Measurements from ENCODE around the gene KMT5B.

Gene KMT5B

GRCh38 chr11:68121067-68121899 lies 91.8 kb downstream of the KMT5B start, which contains the start of gene CHKA (continued):
- TF ChIP-seq ZBTB8A (tag by site-specific recombination; IDR thresholded peaks at IDR 0.05) (0 out of 2 replicates have a peak, but pooled peaks have one; percentile 24), ZNF362 (tag by site-specific recombination; IDR thresholded peaks at IDR 0.05) (no peak), ZNF140 (tag by site-specific recombination; IDR thresholded peaks at IDR 0.05) (no peak), ZSCAN18 (tag by site-specific recombination; IDR thresholded peaks at IDR 0.05) (no peak), ZNF155 (tag by site-specific recombination; IDR thresholded peaks at IDR 0.05) (no peak), ZNF830 (tag by site-specific recombination; IDR thresholded peaks at IDR 0.05; ENCODE audit: low read depth) (no peak), ZNF174 (tag by site-specific recombination; IDR thresholded peaks at IDR 0.05) (no peak), ZNF518A (tag by site-specific recombination; conservative IDR thresholded peaks at IDR 0.05; ENCODE audit: low read depth) (no peak), ZBTB6 (tag by site-specific recombination; IDR thresholded peaks at IDR 0.05) (no peak), INSM2 (tag by site-specific recombination; IDR thresholded peaks at IDR 0.05) (no peak), ZNF48 (tag by site-specific recombination; IDR thresholded peaks at IDR 0.05) (no peak), ZNF704 (tag by site-specific recombination; IDR thresholded peaks at IDR 0.05) (no peak), SCRT1 (tag by site-specific recombination; IDR thresholded peaks at IDR 0.05; ENCODE audit: borderline replicate concordance) (no peak), ZNF366 (tag by site-specific recombination; conservative IDR thresholded peaks at IDR 0.05) (no peak), ZNF560 (tag by site-specific recombination; IDR thresholded peaks at IDR 0.05; ENCODE audit: borderline replicate concordance) (no peak), ZNF223 (tag by site-specific recombination; IDR thresholded peaks at IDR 0.05) (no peak), FEZF1 (tag by site-specific recombination; IDR thresholded peaks at IDR 0.05) (no peak), ZNF510 (tag by site-specific recombination; IDR thresholded peaks at IDR 0.05; ENCODE audit: insufficient replicate concordance) (no peak), EGR2 (tag by site-specific recombination; IDR thresholded peaks at IDR 0.05; ENCODE audit: low read depth) (no peak), ZNF529 (tag by site-specific recombination; IDR thresholded peaks at IDR 0.05; ENCODE audit: insufficient replicate concordance) (no peak), ZSCAN30 (tag by site-specific recombination; IDR thresholded peaks at IDR 0.05) (no peak), ZNF561 (tag by site-specific recombination; IDR thresholded peaks at IDR 0.05; ENCODE audit: borderline replicate concordance) (peak; percentile 65; the same call in 1 of the 2 replicates), ZNF623 (tag by site-specific recombination; IDR thresholded peaks at IDR 0.05) (no peak), ZNF214 (tag by site-specific recombination; IDR thresholded peaks at IDR 0.05; ENCODE audit: borderline replicate concordance) (no peak), MZF1 (tag by site-specific recombination; IDR thresholded peaks at IDR 0.05; ENCODE audit: borderline replicate concordance) (no peak), ZNF785 (tag by site-specific recombination; IDR thresholded peaks at IDR 0.05) (no peak), ZFHX2 (tag by site-specific recombination; conservative IDR thresholded peaks at IDR 0.05) (peak; percentile 59), ZBTB48 (tag by site-specific recombination; IDR thresholded peaks at IDR 0.05) (no peak)

Data from HEK293 (cell line).